H1 (cell line): ENCODE results near the gene DDC. TPM values are rescaled to one million over a fixed set of nuclear protein-coding genes. Genes with fewer than 3 reads are reported as not detected.

Experiments used
- CTCF ChIA-PET: fragments of 300-600 bp; sonication (Branson Sonifier 250); formaldehyde crosslinking; loops from one replicate; lab custom pipeline; 2021; ENCODE audit not compliant: partially characterized antibody; lab: Charles Lee
- POLR2A ChIA-PET: fragments of 300-600 bp; sonication (Branson Sonifier 250); formaldehyde crosslinking; loops from one replicate; lab custom pipeline; 2021; ENCODE audit warnings: inconsistent platforms; ENCODE audit not compliant: partially characterized antibody; lab: Charles Lee
- DNase-seq, 2 experiments: peaks; one replicate each; pipeline versions ENCODE4 v3.0.0 to v3.0.0-alpha.2; 2010 to 2022; ENCODE audit warnings: low spot score in 2 of 2, low read depth in 1 of 2, mixed read lengths in 1 of 2
- FAIRE-seq: peaks from 2 replicates; lab custom pipeline; 2011; peaks lifted over from hg19 to GRCh38; lab: Jason Lieb, UNC
- H2AFZ ChIP-seq: 2 replicates; pipeline ENCODE4 v1.8.1; 2012; ENCODE audit warnings: low read length, inconsistent platforms
- H2AK5ac ChIP-seq: 2 replicates; pipeline ENCODE4 v1.6.1; 2013; ENCODE audit warnings: low read depth, low read length
- H2BK120ac ChIP-seq: replicated peaks from 2 replicates; pipeline ENCODE3; 2013; ENCODE audit warnings: low read depth, low read length, inconsistent platforms
- H2BK12ac ChIP-seq: 2 replicates; pipeline ENCODE4 v1.6.1; 2013; ENCODE audit warnings: low read depth, low read length
- H2BK15ac ChIP-seq: 2 replicates; pipeline ENCODE4 v1.6.1; 2013; ENCODE audit warnings: low read length
- H2BK20ac ChIP-seq: 2 replicates; pipeline ENCODE4 v1.6.1; 2013; ENCODE audit warnings: low read length
- H2BK5ac ChIP-seq: 2 replicates; pipeline ENCODE4 v1.6.1; 2013; ENCODE audit warnings: low read depth, low read length
- H3K14ac ChIP-seq: 2 replicates; pipeline ENCODE4 v1.6.1; 2013; ENCODE audit warnings: inconsistent platforms; ENCODE audit not compliant: insufficient read length
- H3K18ac ChIP-seq: 2 replicates; pipeline ENCODE4 v1.6.1; 2013; ENCODE audit warnings: low read length; ENCODE audit errors: extremely low read depth
- H3K23ac ChIP-seq: 2 replicates; pipeline ENCODE4 v1.6.1; 2013; ENCODE audit warnings: inconsistent platforms; ENCODE audit not compliant: insufficient read length
- H3K23me2 ChIP-seq: 2 replicates; pipeline ENCODE4 v1.6.1; 2013; ENCODE audit warnings: low read depth, low read length
- H3K27ac ChIP-seq: 2 replicates; pipeline ENCODE4 v1.6.1; 2011; ENCODE audit warnings: low read depth, low read length, inconsistent platforms
- H3K27me3 ChIP-seq, 4 experiments: replicated peaks in 1 of 4; 1 replicate in 1 of 4; 2 replicates in 3 of 4; pipeline versions ENCODE4 v1.6.1 to v1.8.1; 2011 to 2013; ENCODE audit warnings: low read length in 3 of 4, mild to moderate bottlenecking in 3 of 4, inconsistent platforms in 2 of 4, mixed read lengths in 2 of 4, moderate library complexity in 1 of 4; ENCODE audit not compliant: control insufficient read depth in 3 of 4, insufficient read depth in 3 of 4; ENCODE audit errors: extremely low read depth in 1 of 4
- H3K36me3 ChIP-seq, 4 experiments: 2 replicates each; pipeline versions ENCODE4 v1.6.1 to v1.8.1; 2011 to 2013; ENCODE audit warnings: mild to moderate bottlenecking in 4 of 4, low read length in 3 of 4, moderate library complexity in 2 of 4, control low read depth in 1 of 4, inconsistent platforms in 1 of 4; ENCODE audit not compliant: insufficient read depth in 4 of 4, control insufficient read depth in 2 of 4
- H3K4ac ChIP-seq: replicated peaks from 2 replicates; pipeline ENCODE3; 2013; ENCODE audit warnings: low read length, low read depth, mixed read lengths, inconsistent platforms; ENCODE audit not compliant: insufficient read length
- H3K4me1 ChIP-seq, 4 experiments: replicated peaks in 1 of 4; 1 replicate in 1 of 4; 2 replicates in 3 of 4; pipeline versions ENCODE4 v1.6.1 to v1.8.1; 2011 to 2013; ENCODE audit warnings: low read length in 3 of 4, inconsistent platforms in 2 of 4, mixed read lengths in 1 of 4; ENCODE audit not compliant: insufficient read depth in 4 of 4, control insufficient read depth in 3 of 4
- H3K4me2 ChIP-seq, 2 experiments: 2 replicates each; pipeline versions ENCODE4 v1.6.1 to v1.8.1; 2011 to 2013; ENCODE audit warnings: low read depth in 2 of 2, low read length in 2 of 2, control low read depth in 1 of 2, inconsistent platforms in 1 of 2, mild to moderate bottlenecking in 1 of 2; ENCODE audit not compliant: insufficient read depth in 1 of 2
- H3K4me3 ChIP-seq, 4 experiments: fragments of 200-600, 300-600 bp in 1 of 4; sonication (generic), shearing (Covaris generic), sonication (Bioruptor Twin) in 1 of 4; 2 replicates each; pipeline versions ENCODE4 v1.5.1 to v1.8.1; 2011 to 2016; ENCODE audit warnings: low read length in 4 of 4, low read depth in 3 of 4, control low read depth in 2 of 4, inconsistent platforms in 2 of 4, mild to moderate bottlenecking in 2 of 4, mixed read lengths in 1 of 4, moderate library complexity in 1 of 4; ENCODE audit not compliant: insufficient read depth in 2 of 4; ENCODE audit errors: extremely low read depth in 1 of 4
- H3K56ac ChIP-seq: replicated peaks from 2 replicates; pipeline ENCODE3; 2013; ENCODE audit warnings: low read depth, mild to moderate bottlenecking, mixed read lengths, low read length, inconsistent platforms; ENCODE audit not compliant: insufficient read length
- H3K79me1 ChIP-seq: 2 replicates; pipeline ENCODE4 v1.6.1; 2013; ENCODE audit warnings: low read depth, low read length, control low read depth
- H3K79me2 ChIP-seq, 2 experiments: 2 replicates each; pipeline versions ENCODE4 v1.6.1 to v1.8.1; 2012 to 2013; ENCODE audit warnings: low read length in 2 of 2, mild to moderate bottlenecking in 2 of 2, inconsistent platforms in 1 of 2; ENCODE audit not compliant: insufficient read depth in 2 of 2, control insufficient read depth in 1 of 2
- H3K9ac ChIP-seq, 4 experiments: replicated peaks in 1 of 4; 1 replicate in 1 of 4; 2 replicates in 3 of 4; pipeline versions ENCODE4 v1.6.1 to v1.8.1; 2011 to 2013; ENCODE audit warnings: low read depth in 3 of 4, low read length in 3 of 4, control low read depth in 2 of 4, mild to moderate bottlenecking in 2 of 4, moderate library complexity in 2 of 4, inconsistent platforms in 1 of 4; ENCODE audit errors: extremely low read depth in 1 of 4
- H3K9me3 ChIP-seq, 2 experiments: 2 replicates each; pipeline versions ENCODE4 v1.6.1 to v1.8.1; 2012 to 2013; ENCODE audit warnings: mild to moderate bottlenecking in 2 of 2, moderate library complexity in 2 of 2, control low read depth in 1 of 2, inconsistent platforms in 1 of 2, low read depth in 1 of 2, low read length in 1 of 2, mixed read lengths in 1 of 2; ENCODE audit not compliant: insufficient read depth in 2 of 2
- H4K20me1 ChIP-seq, 2 experiments: replicated peaks in 1 of 2; 2 replicates each; pipeline versions ENCODE3 to v1.8.1; 2011 to 2013; ENCODE audit warnings: inconsistent platforms in 2 of 2, low read length in 2 of 2, mild to moderate bottlenecking in 1 of 2; ENCODE audit not compliant: insufficient read depth in 2 of 2, control insufficient read depth in 1 of 2
- H4K5ac ChIP-seq: 2 replicates; pipeline ENCODE4 v1.6.1; 2013; ENCODE audit warnings: low read length, low read depth, mixed read lengths, inconsistent platforms; ENCODE audit not compliant: insufficient read length
- H4K8ac ChIP-seq: 2 replicates; pipeline ENCODE4 v1.8.0; 2013; ENCODE audit warnings: mild to moderate bottlenecking, moderate library complexity, low read length, inconsistent platforms; ENCODE audit not compliant: insufficient read depth; ENCODE audit errors: extremely low read depth
- H4K91ac ChIP-seq: replicated peaks from 2 replicates; pipeline ENCODE3; 2013; ENCODE audit warnings: low read length, mixed read lengths, inconsistent platforms; ENCODE audit not compliant: insufficient read length
- HDAC6 ChIP-seq: IDR thresholded peaks from one replicate; pipeline ENCODE4 v1.7.1; 2012; ENCODE audit warnings: low read depth, mild to moderate bottlenecking, inconsistent platforms, low read length, moderate library complexity
- KDM4A ChIP-seq: IDR thresholded peaks from one replicate; pipeline ENCODE4 v1.7.1; 2012; ENCODE audit warnings: low read depth, mild to moderate bottlenecking, moderate library complexity, low read length, inconsistent platforms; ENCODE audit not compliant: severe bottlenecking
- NRF1 ChIP-seq: IDR thresholded peaks from 2 replicates; pipeline ENCODE4 v1.6.1; 2011; ENCODE audit warnings: mild to moderate bottlenecking, low read depth, low read length, improper control_type of control experiment
- RNF2 ChIP-seq: fragments of 200-900, 300-1000 bp; sonication (generic); IDR thresholded peaks from 2 replicates; pipeline ENCODE4 v1.7.1; 2016; ENCODE audit warnings: borderline replicate concordance, low read depth, mild to moderate bottlenecking, antibody characterized with exemption, low read length; ENCODE audit not compliant: poor library complexity, severe bottlenecking; ENCODE audit errors: missing control alignments
- TCF12 ChIP-seq: IDR thresholded peaks from 2 replicates; pipeline ENCODE4 v1.6.1; 2011; ENCODE audit warnings: low read depth, mild to moderate bottlenecking, low read length
- WGBS, 2 experiments: shearing (Covaris generic) in 1 of 2; methylation state at CpG; one replicate each; pipeline versions ENCODE4 v1.1.6 to v1.1.7; 2013 to 2015; ENCODE audit warnings: low lambda C conversion rate in 2 of 2, mixed read lengths in 2 of 2, inconsistent platforms in 1 of 2, low coverage in 1 of 2, missing lambda C conversion rate in 1 of 2; ENCODE audit not compliant: insufficient replicate concordance in 2 of 2, insufficient coverage in 1 of 2, insufficient read length in 1 of 2; ENCODE audit errors: extremely low coverage in 1 of 2, missing lambda C conversion rate in 1 of 2; 5-methylcytosine and 5-hydroxymethylcytosine counted together
- polyA plus RNA-seq, 7 experiments: library from polyadenylated mRNA; depleted of rRNA in 3 of 7; stranded (reverse) in 5 of 7; unstranded in 2 of 7; fragments of >200 nt in 5 of 7; fragments of 200-250 nt in 2 of 7; gene quantifications; 1 replicate in 5 of 7; 2 replicates in 1 of 7; 4 replicates in 1 of 7; pipeline versions ENCODE4 v1.2.1 to v1.2.3, GENCODE V29; 2011 to 2013; ENCODE audit warnings: missing spikeins in 2 of 7, mixed read lengths in 2 of 7
- total RNA-seq: library from RNA; stranded (reverse); fragmentation: NEBNext Ultra II Directional; extraction: Animal tissue kit (Norgen Biotek cat#: 25700); gene quantifications from 2 replicates; pipeline ENCODE4 v1.2.1, GENCODE V29; 2021

The DDC gene
- total and polyA plus RNA-seq, 2 of the 8 experiments (the other 6 are each of a cell fraction or from before 2014, with no cell fraction given) = 0.05 TPM; not detected in 1

DNA sequence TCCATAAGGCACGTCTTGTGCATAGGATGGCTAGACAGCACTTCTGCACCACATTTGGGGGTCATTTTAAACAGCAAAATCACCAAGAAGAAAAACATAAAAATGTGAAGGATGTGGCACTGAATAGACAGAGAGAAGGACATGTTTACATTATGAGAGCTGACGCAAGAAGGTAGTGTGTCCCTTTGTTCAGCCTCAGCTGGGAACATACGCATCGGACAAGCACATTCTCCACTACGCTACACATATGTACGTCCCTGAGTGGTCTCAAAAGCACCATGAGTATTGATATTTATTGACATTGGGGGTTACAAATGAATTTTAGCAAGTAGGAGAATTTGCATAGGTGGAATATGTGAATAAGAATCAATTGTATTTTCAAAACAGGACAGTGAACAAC lies 20.2 kb downstream of the DDC start:
- H3K4me2 ChIP-seq = no peak overlapping the region
- H2BK12ac ChIP-seq = no peak overlapping the region
- no peak overlapping the region for H2BK5ac ChIP-seq
- H3K23me2 ChIP-seq = 0 out of 2 replicates have a peak, but pooled peaks cover 2% of the 10 kb centered on the region
- no peak overlapping the region for H3K14ac ChIP-seq
- H3K9me3 ChIP-seq = no peaks in the 10 kb centered on the region
- H3K9ac ChIP-seq = no peak overlapping the region
- no peak overlapping the region for H2BK120ac ChIP-seq
- no peaks in the 10 kb centered on the region for H3K36me3 ChIP-seq
- no peaks in the 10 kb centered on the region for H3K4me1 ChIP-seq
- H3K79me1 ChIP-seq = no peaks in the 10 kb centered on the region
- H4K5ac ChIP-seq = no peak overlapping the region
- no peak overlapping the region for H3K18ac ChIP-seq
- TF ChIP-seq KDM4A (no peak), RNF2 (no peak), TCF12 (no peak), NRF1 (no peak), HDAC6 (no peak)
- TF ChIP-seq, all 59 proteins: peak for 0
- DNase-seq (no peak), FAIRE-seq (no peak)
- H2BK15ac ChIP-seq = no peak overlapping the region
- H3K27me3 ChIP-seq = no peaks in the 10 kb centered on the region
- no peak overlapping the region for H3K27ac ChIP-seq
- H4K20me1 ChIP-seq = no peaks in the 10 kb centered on the region
- no peak overlapping the region for H4K91ac ChIP-seq
- H3K4ac ChIP-seq = no peak overlapping the region
- ChIA-PET CTCF (interaction anchor here (1.0 to 1.3 kb wide), 3 partner anchors 11 to 77 kb away, joined by 3 to 4 read pairs (median 4); no protein-coding TSS in a partner anchor), POLR2A (no interaction called here)
- no peak overlapping the region for H2AFZ ChIP-seq
- H2BK20ac ChIP-seq = no peak overlapping the region
- H3K79me2 ChIP-seq = no peaks in the 10 kb centered on the region
- no peak overlapping the region for H3K4me3 ChIP-seq
- 75% methylated on average over 6 of the region's 6 CpGs; no CpG with 5 or more reads in 1 of the 2 experiments for WGBS, 2 experiments
- no peak overlapping the region for H3K23ac ChIP-seq
- H3K56ac ChIP-seq = no peak overlapping the region
- H4K8ac ChIP-seq = no peak overlapping the region
- H2AK5ac ChIP-seq = no peak overlapping the region
